Neutrophil (primary cell): Measurements from ENCODE around the gene ENTR1.

Experiments used
- H3K27ac ChIP-seq: fragments of 200-600 bp; sonication (generic); 2 replicates; pipeline ENCODE4 v1.5.1; 2016; ENCODE audit warnings: mild to moderate bottlenecking, moderate library complexity
- H3K27me3 ChIP-seq: fragments of 200-600 bp; sonication (generic); 2 replicates; pipeline ENCODE4 v1.6.0; 2016; ENCODE audit warnings: mild to moderate bottlenecking
- H3K36me3 ChIP-seq: fragments of 200-600 bp; sonication (generic); 2 replicates; pipeline ENCODE4 v1.5.1; 2017
- H3K4me1 ChIP-seq, 2 experiments: fragments of 200-600 bp in 1 of 2; sonication (generic) in 1 of 2; 1 replicate in 1 of 2; 2 replicates in 1 of 2; pipeline versions ENCODE4 v1.5.1 to v1.6.1; 2013 to 2016; ENCODE audit warnings: low read depth in 1 of 2, low read length in 1 of 2, mild to moderate bottlenecking in 1 of 2, moderate library complexity in 1 of 2; ENCODE audit not compliant: control insufficient read depth in 1 of 2, insufficient read depth in 1 of 2
- H3K4me3 ChIP-seq, 2 experiments: fragments of 200-600 bp in 1 of 2; sonication (generic) in 1 of 2; 1 replicate in 1 of 2; 2 replicates in 1 of 2; pipeline ENCODE4 v1.5.1; 2013 to 2016; ENCODE audit warnings: low read depth in 1 of 2, low read length in 1 of 2, mild to moderate bottlenecking in 1 of 2, moderate library complexity in 1 of 2
- H3K9me3 ChIP-seq: fragments of 200-600 bp; sonication (generic); 2 replicates; pipeline ENCODE4 v1.5.1; 2016
- CTCF ChIP-seq: fragments of 200-600 bp; sonication (generic); IDR thresholded peaks from 2 replicates; pipeline ENCODE4 v1.5.1; 2016; ENCODE audit warnings: antibody characterized with exemption

The ENTR1 gene

GRCh38 chr9:136381311-136381710, 29.1 kb downstream of the ENTR1 start:
- no peaks in the 10 kb centered on the region for H3K27me3 ChIP-seq

GRCh38 chr9:136380381-136380780, 30.0 kb downstream of the ENTR1 start:
- H3K36me3 ChIP-seq: peaks cover 71% of the 10 kb centered on the region
- H3K9me3 ChIP-seq: no peaks in the 10 kb centered on the region
- H3K4me3 ChIP-seq: no peak overlapping the region
- TF ChIP-seq CTCF: no peak
- no peak overlapping the region for H3K27ac ChIP-seq
- peaks cover 8 to 12% of the 10 kb centered on the region in 2 experiments for H3K4me1 ChIP-seq
- no peaks in the 10 kb centered on the region for H3K27me3 ChIP-seq

More at GRCh38 chr9:136381311-136381710, 29.1 kb downstream of the ENTR1 start:
- Histone ChIP-seq H3K4me1 (peaks cover 8 to 12% of the 10 kb centered on the region in 2 experiments), H3K4me3 (no peak overlapping the region), H3K36me3 (peaks cover 75% of the 10 kb centered on the region), H3K9me3 (no peaks in the 10 kb centered on the region), H3K27ac (no peak overlapping the region)
- TF ChIP-seq CTCF: no peak

- Histone ChIP-seq H3K4me3 (no peak overlapping the region), H3K4me1 (peaks cover 8 to 12% of the 10 kb centered on the region in 2 experiments), H3K27me3 (no peaks in the 10 kb centered on the region), H3K9me3 (no peaks in the 10 kb centered on the region), H3K36me3 (peaks cover 68% of the 10 kb centered on the region), H3K27ac (no peak overlapping the region)
- TF ChIP-seq CTCF: no peak
Measured at GRCh38 chr9:136379891-136380290, 30.5 kb downstream of the ENTR1 start.

- no peaks in the 10 kb centered on the region for H3K9me3 ChIP-seq
- no peak overlapping the region for H3K27ac ChIP-seq
- H3K4me3 ChIP-seq: no peak overlapping the region
- no peaks in the 10 kb centered on the region for H3K27me3 ChIP-seq
- TF ChIP-seq CTCF: no peak
- H3K36me3 ChIP-seq: peaks cover 68% of the 10 kb centered on the region
- peaks cover 8 to 12% of the 10 kb centered on the region in 2 experiments for H3K4me1 ChIP-seq
Measured at GRCh38 chr9:136379401-136379800, 31.0 kb downstream of the ENTR1 start.

GRCh38 chr9:136379003-136379287, 31.5 kb downstream of the ENTR1 start:
- Histone ChIP-seq H3K27me3 (no peaks in the 10 kb centered on the region), H3K36me3 (peaks cover 63% of the 10 kb centered on the region), H3K4me1 (peaks cover 8 to 13% of the 10 kb centered on the region in 2 experiments), H3K4me3 (no peak overlapping the region), H3K9me3 (no peaks in the 10 kb centered on the region), H3K27ac (no peak overlapping the region)
- no peak for TF ChIP-seq CTCF
